Naive B cell (primary cell): ENCODE data around the gene PABPC3. TPM values are rescaled to one million over a fixed set of nuclear protein-coding genes. Genes with fewer than 3 reads are reported as not detected.
A peak's percentile ranks its signal among the peaks of the same experiment; 100 is the strongest.

Experiments
- ATAC-seq, 2 donors: fragments of 150-1000 bp; cut with Tn5 transposase; 2 replicates each; pipeline ENCODE4 v1.10.0; 2021; ENCODE audit warnings: low read depth in 2 of 2, mild to moderate bottlenecking in 2 of 2, moderate library complexity in 2 of 2
- DNase-seq: peaks from one replicate; pipeline ENCODE4 v3.0.0; 2022
- H3K27ac Mint-ChIP-seq, 6 donors: one replicate each; pipeline ENCODE4 v1.8.0; 2020 to 2022; ENCODE audit warnings: mild to moderate bottlenecking in 6 of 6, mixed read lengths in 6 of 6, moderate library complexity in 5 of 6, inconsistent platforms in 2 of 6
- H3K27me3 Mint-ChIP-seq, 3 donors: one replicate each; pipeline ENCODE4 v1.8.0; 2021 to 2022; ENCODE audit warnings: mixed read lengths in 3 of 3, mild to moderate bottlenecking in 1 of 3
- H3K36me3 Mint-ChIP-seq, 2 donors: one replicate each; pipeline ENCODE4 v1.8.0; 2020 to 2022; ENCODE audit warnings: mixed read lengths in 2 of 2, inconsistent platforms in 1 of 2, mild to moderate bottlenecking in 1 of 2
- H3K4me1 Mint-ChIP-seq, 3 donors: one replicate each; pipeline ENCODE4 v1.8.0; 2020 to 2022; ENCODE audit warnings: mixed read lengths in 3 of 3, inconsistent platforms in 1 of 3, mild to moderate bottlenecking in 1 of 3, moderate library complexity in 1 of 3
- H3K4me3 Mint-ChIP-seq, 8 donors: one replicate each; pipeline ENCODE4 v1.8.0; 2020 to 2022; ENCODE audit warnings: mild to moderate bottlenecking in 8 of 8, mixed read lengths in 8 of 8, moderate library complexity in 8 of 8, inconsistent platforms in 2 of 8
- H3K9me3 Mint-ChIP-seq, 7 donors: one replicate each; pipeline ENCODE4 v1.8.0; 2020 to 2022; ENCODE audit warnings: mixed read lengths in 7 of 7, mild to moderate bottlenecking in 5 of 7, inconsistent platforms in 2 of 7, moderate library complexity in 1 of 7
- polyA plus RNA-seq, 6 donors: library from polyadenylated mRNA; unstranded; fragments of 300-500 nt; fragmentation: Illumina TruSeq; gene quantifications; one replicate each; pipeline ENCODE4 v1.2.3, GENCODE V29; 2021; ENCODE audit warnings: low read depth in 6 of 6

The PABPC3 gene
- polyA plus RNA-seq, 6 donors from 2014 or later = 0.08 to 0.14 (median 0.09) TPM; not detected in 1

DNA sequence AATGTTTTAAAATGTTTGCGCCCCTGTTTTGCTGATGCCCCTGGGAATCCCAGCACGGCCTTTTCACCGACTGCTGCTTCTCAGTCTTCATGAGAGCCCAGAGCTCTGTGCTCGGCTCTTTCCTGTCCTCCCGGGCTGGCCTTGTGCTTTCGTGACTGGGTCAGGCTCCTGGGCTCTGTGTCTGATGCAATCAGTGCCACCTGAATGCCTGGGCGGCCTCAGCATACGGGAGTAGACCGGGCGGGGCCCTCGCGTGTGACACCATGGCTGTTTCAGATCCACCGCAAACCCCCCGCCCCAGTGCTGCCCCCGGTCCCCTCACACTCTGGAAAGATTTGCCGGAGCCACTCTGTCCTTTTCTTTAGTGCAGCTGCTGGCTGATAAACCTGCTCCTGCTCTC lies 21.4 kb downstream of the PABPC3 start:
- H3K4me3 Mint-ChIP-seq = no peak overlapping the region

DNA sequence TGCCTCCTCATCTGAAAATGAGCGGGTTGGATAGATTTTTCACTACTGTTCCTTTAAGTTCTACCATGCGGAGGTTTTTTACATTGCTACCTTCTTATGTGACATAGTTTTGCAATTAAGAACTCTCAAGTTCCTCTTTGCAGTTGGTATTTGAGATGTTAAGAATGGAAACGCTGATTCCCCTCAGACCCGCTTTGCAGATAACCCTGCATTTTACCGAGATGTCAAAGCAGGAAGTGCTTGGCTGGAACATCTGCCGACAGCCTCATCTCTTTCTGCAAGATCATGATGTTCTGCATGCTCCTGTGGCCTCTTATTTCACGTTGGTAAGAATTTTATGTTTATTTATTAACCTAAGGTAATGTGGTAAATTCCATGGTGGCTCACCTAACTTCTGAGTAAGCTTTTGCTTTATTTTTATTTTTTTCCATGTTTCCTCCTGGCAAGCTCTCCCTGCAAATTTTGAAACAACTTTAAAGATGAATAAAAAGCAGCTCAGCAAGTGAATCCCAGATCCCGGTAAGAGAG lies 22.5 kb downstream of the PABPC3 start:
- H3K36me3 Mint-ChIP-seq = peaks cover 0 to 15% of the 10 kb centered on the region in 2 donors
- H3K4me1 Mint-ChIP-seq = peaks cover 0 to 6% (median 0%) of the 10 kb centered on the region in 3 donors
- peaks cover 0 to 19% (median 8%) of the 10 kb centered on the region in 7 donors for H3K9me3 Mint-ChIP-seq
- no peak for ATAC-seq
- peaks cover 31 to 59% (median 51%) of the 10 kb centered on the region in 3 donors for H3K27me3 Mint-ChIP-seq
- peak overlapping the region in 1 of 6 donors; percentile 34 for H3K27ac Mint-ChIP-seq
- no peak for DNase-seq
- H3K4me3 Mint-ChIP-seq = no peak overlapping the region

More for the DNA sequence above, 21.4 kb downstream of the PABPC3 start:
- peaks cover 0 to 9% (median 4%) of the 10 kb centered on the region in 7 donors for H3K9me3 Mint-ChIP-seq
- ATAC-seq (no peak), DNase-seq (no peak)
- peaks cover 0 to 8% of the 10 kb centered on the region in 2 donors for H3K36me3 Mint-ChIP-seq
- peak overlapping the region in 1 of 6 donors; percentile 64 for H3K27ac Mint-ChIP-seq
- H3K4me1 Mint-ChIP-seq = peaks cover 0 to 6% (median 0%) of the 10 kb centered on the region in 3 donors
- peaks cover 26 to 54% (median 45%) of the 10 kb centered on the region in 3 donors for H3K27me3 Mint-ChIP-seq

- Mint-ChIP-seq H3K27ac (no peak overlapping the region), H3K4me1 (no peaks in the 10 kb centered on the region), H3K27me3 (peaks cover 37 to 66% (median 38%) of the 10 kb centered on the region in 3 donors), H3K4me3 (no peak overlapping the region), H3K9me3 (peaks cover 0 to 31% (median 10%) of the 10 kb centered on the region in 7 donors), H3K36me3 (no peaks in the 10 kb centered on the region)
- no peak for DNase-seq
- no peak for ATAC-seq
Measured at GRCh38 chr13:25130944-25131343, 35.0 kb downstream of the PABPC3 start.

- ATAC-seq (no peak), DNase-seq (no peak)
- Mint-ChIP-seq H3K27ac (peak overlapping the region in 1 of 6 donors; percentile 62), H3K36me3 (no peaks in the 10 kb centered on the region), H3K4me1 (no peaks in the 10 kb centered on the region), H3K27me3 (peaks cover 29 to 63% (median 35%) of the 10 kb centered on the region in 3 donors), H3K9me3 (peaks cover 0 to 24% (median 7%) of the 10 kb centered on the region in 7 donors), H3K4me3 (no peak overlapping the region)
Measured at GRCh38 chr13:25131881-25132420, 36.0 kb downstream of the PABPC3 start.

DNA sequence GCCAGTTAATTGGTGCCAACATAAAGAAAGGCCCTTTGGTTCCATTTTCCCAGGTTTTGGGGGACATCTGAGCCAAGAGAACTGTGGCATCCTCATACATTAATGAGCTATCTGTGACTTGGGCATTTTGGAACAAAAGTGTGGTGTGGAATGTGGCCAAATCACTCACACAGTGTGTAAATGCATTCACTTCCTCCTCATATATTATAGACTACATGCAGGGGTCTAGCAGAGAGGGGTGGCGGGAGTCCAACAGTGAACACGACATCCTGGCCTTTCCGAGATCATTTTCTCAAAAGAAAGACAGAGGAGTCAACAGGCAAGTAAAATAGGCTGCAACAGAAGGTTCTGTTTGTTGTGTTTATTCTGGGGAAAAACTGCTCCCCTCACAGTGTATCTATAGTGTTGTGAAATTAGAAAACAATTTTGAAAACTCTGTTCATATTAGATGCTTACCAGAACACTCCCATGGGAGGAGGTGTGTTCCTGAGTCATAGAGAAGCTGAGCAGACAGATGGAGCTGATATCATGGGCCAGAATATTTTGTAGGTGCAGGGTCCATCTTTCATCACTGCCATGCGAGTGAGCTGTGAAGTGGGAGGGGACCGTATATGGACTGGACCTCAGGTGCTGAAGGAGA lies 36.9 kb downstream of the PABPC3 start:
- H3K27ac Mint-ChIP-seq = peak overlapping the region in 1 of 6 donors; percentile 42
- H3K36me3 Mint-ChIP-seq = no peaks in the 10 kb centered on the region
- ATAC-seq (no peak), DNase-seq (no peak)
- no peak overlapping the region for H3K4me3 Mint-ChIP-seq
- no peaks in the 10 kb centered on the region for H3K4me1 Mint-ChIP-seq
- H3K27me3 Mint-ChIP-seq = peaks cover 35 to 67% (median 39%) of the 10 kb centered on the region in 3 donors
- peaks cover 0 to 19% (median 7%) of the 10 kb centered on the region in 7 donors for H3K9me3 Mint-ChIP-seq

- no peak for ATAC-seq
- Mint-ChIP-seq H3K27me3 (peaks cover 35 to 62% (median 56%) of the 10 kb centered on the region in 3 donors), H3K4me3 (no peak overlapping the region), H3K4me1 (no peaks in the 10 kb centered on the region), H3K9me3 (peaks cover 0 to 19% (median 7%) of the 10 kb centered on the region in 7 donors), H3K36me3 (no peaks in the 10 kb centered on the region), H3K27ac (no peak overlapping the region)
- no peak for DNase-seq
Measured at GRCh38 chr13:25135896-25136295, 40.0 kb downstream of the PABPC3 start.

- ATAC-seq = no peak
Measured at GRCh38 chr13:25136880-25137787, 41.2 kb downstream of the PABPC3 start.

GRCh38 chr13:25137788-25138115 lies 41.8 kb downstream of the PABPC3 start:
- Mint-ChIP-seq H3K36me3 (no peaks in the 10 kb centered on the region), H3K4me1 (no peaks in the 10 kb centered on the region), H3K27me3 (peaks cover 38 to 69% (median 62%) of the 10 kb centered on the region in 3 donors), H3K4me3 (no peak overlapping the region), H3K27ac (no peak overlapping the region), H3K9me3 (peaks cover 0 to 24% (median 7%) of the 10 kb centered on the region in 7 donors)
- DNase-seq (no peak), ATAC-seq (no peak)

More at GRCh38 chr13:25136880-25137787, 41.2 kb downstream of the PABPC3 start:
- DNase-seq = no peak
- Mint-ChIP-seq H3K4me1 (no peaks in the 10 kb centered on the region), H3K4me3 (no peak overlapping the region), H3K27me3 (peaks cover 43 to 68% (median 62%) of the 10 kb centered on the region in 3 donors), H3K36me3 (no peaks in the 10 kb centered on the region), H3K9me3 (peaks cover 0 to 24% (median 7%) of the 10 kb centered on the region in 7 donors), H3K27ac (peak overlapping the region in 1 of 6 donors; percentile 39)

DNA sequence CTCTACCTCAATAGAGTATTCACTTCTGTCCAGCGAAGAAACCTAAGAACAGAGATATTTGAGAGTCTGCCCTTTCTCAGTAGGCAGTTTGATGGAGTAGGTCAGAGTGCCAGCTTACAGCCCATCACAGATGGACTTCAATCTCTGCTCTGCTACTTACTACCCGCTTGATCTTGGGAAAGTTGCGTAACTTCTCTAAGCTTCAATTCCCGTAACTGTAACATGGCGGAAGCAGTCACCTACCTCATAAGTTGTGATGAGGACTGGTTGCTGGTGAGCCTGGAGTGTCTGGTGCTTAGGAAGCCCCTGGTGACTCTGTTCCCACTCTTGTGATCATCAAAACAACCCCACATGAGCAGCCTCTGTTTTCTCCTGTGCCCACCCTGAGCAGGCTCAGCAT lies 45.1 kb downstream of the PABPC3 start:
- Mint-ChIP-seq H3K4me3 (no peak overlapping the region), H3K27me3 (peaks cover 38 to 57% (median 48%) of the 10 kb centered on the region in 3 donors), H3K4me1 (no peaks in the 10 kb centered on the region), H3K9me3 (peaks cover 0 to 5% (median 0%) of the 10 kb centered on the region in 7 donors), H3K27ac (no peak overlapping the region), H3K36me3 (no peaks in the 10 kb centered on the region)
- DNase-seq (no peak), ATAC-seq (no peak)

DNA sequence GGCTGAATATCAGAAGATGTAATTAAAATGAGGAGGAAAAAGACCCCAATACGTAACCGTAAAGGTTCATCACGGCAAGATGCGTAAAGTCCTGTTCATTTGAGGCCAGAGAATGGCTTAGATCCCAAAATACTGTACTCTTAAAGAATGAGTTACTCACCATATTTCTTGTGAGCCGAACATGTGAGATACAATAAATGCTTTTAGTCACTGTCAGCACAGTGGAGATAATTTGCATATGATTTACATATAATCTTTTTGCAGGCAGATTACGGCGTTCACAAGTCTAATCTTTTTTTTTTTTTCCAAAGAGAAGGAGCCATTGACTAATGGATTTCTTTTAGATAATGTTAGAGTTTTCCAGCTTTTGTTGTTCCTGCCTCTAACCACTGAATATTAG lies 47.8 kb downstream of the PABPC3 start:
- ATAC-seq = no peak
- Mint-ChIP-seq H3K4me1 (peaks cover 0 to 5% (median 0%) of the 10 kb centered on the region in 3 donors), H3K9me3 (peaks cover 0 to 15% (median 5%) of the 10 kb centered on the region in 7 donors), H3K36me3 (no peaks in the 10 kb centered on the region), H3K4me3 (no peak overlapping the region), H3K27me3 (peaks cover 30 to 37% (median 33%) of the 10 kb centered on the region in 3 donors), H3K27ac (no peak overlapping the region)
- DNase-seq = no peak

- peaks cover 0 to 5% (median 0%) of the 10 kb centered on the region in 3 donors for H3K4me1 Mint-ChIP-seq
- H3K36me3 Mint-ChIP-seq = no peaks in the 10 kb centered on the region
- peaks cover 4 to 17% (median 5%) of the 10 kb centered on the region in 7 donors for H3K9me3 Mint-ChIP-seq
- no peak for DNase-seq
- peak overlapping the region in 1 of 6 donors; percentile 58 for H3K27ac Mint-ChIP-seq
- no peak for ATAC-seq
- no peak overlapping the region for H3K4me3 Mint-ChIP-seq
- H3K27me3 Mint-ChIP-seq = peaks cover 23 to 33% (median 33%) of the 10 kb centered on the region in 3 donors
Measured at GRCh38 chr13:25147638-25148401, 51.9 kb downstream of the PABPC3 start.

- Mint-ChIP-seq H3K9me3 (peaks cover 4 to 17% (median 5%) of the 10 kb centered on the region in 7 donors), H3K36me3 (no peaks in the 10 kb centered on the region), H3K27me3 (peaks cover 20 to 36% (median 35%) of the 10 kb centered on the region in 3 donors), H3K27ac (no peak overlapping the region), H3K4me1 (peaks cover 0 to 5% (median 0%) of the 10 kb centered on the region in 3 donors), H3K4me3 (no peak overlapping the region)
- DNase-seq (no peak), ATAC-seq (no peak)
Measured at GRCh38 chr13:25148402-25148771, 52.5 kb downstream of the PABPC3 start.
